Gastrocnemius medialis (tissue), 4 donors: ENCODE data around the gene NPAS3.

Experiments used
- CTCF ChIP-seq, 5 experiments: fragments of 450-650 bp in 3 of 5; fragments of 200-600 bp in 2 of 5; sonication (generic) in 2 of 5; IDR thresholded peaks in 4 of 5; conservative IDR thresholded peaks in 1 of 5; 1 replicate in 4 of 5; 2 replicates in 1 of 5; pipeline ENCODE4 v1.5.1; 2016 to 2019; ENCODE audit warnings: antibody characterized with exemption in 5 of 5, mild to moderate bottlenecking in 3 of 5, moderate library complexity in 3 of 5
- POLR2A ChIP-seq, 2 donors: fragments of 450-650 bp; IDR thresholded peaks; one replicate each; pipeline ENCODE4 v1.6.1; 2017; ENCODE audit warnings: antibody characterized with exemption in 2 of 2, mild to moderate bottlenecking in 2 of 2, moderate library complexity in 2 of 2

GRCh38 chr14:33068626-33069025 is 129.9 kb downstream of the NPAS3 start:
- TF ChIP-seq CTCF (IDR thresholded peaks at IDR 0.05 in 4 of 5, conservative IDR thresholded peaks at IDR 0.05 in 1 of 5): no peak
- TF ChIP-seq POLR2A (IDR thresholded peaks at IDR 0.05): no peak
